ENCODE results near the gene HEPACAM2. TPM values are rescaled to one million over a fixed set of nuclear protein-coding genes. Genes with fewer than 3 reads are reported as not detected.

The HEPACAM2 gene
- total RNA-seq: not detected in 2 replicates

GRCh38 chr7:93226310-93226709 is at the start of gene HEPACAM2:
TSS of gene HEPACAM2 (minus strand) at chr7:93226469.

DNA sequence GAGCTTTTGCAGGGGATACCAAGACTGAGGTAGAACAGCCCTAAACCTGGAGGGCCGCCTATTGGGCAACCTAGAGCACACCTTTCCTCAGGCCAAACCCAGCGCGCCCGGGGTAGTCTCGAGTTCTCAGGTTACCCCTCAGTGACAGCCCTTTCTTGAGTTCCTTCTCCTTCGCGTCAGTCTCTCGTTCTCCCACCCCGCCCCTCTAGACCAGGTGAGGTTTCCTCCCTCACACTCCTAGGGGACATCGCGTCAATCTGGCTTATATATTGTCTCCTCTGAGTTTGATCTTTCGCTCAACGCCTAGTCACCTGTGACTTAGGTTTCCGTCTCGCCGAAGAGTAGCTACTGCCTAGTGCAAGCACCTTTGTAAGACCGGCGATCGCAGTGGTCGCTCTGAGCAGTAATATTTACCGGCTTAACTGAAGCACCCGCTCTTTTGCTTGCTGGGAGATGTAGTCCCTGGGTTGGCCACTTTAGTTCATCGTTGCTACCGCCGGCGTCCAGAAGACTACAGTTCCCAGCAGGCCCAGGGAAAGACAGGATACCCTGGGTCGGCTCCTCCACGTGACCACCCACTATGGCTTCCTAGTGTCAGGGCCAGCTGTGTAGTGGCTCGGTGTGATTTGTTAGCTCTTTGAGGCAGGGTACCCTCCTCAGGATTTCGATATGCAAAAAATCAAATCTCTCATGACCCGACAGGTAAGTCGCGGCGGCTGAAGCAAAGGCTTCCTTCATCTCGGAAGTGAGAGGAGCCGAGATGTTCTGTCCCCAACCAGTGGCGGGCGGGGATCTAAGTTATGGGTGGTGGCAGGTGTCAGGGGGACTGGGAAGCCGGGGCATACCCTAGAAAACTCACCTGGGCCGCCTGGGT is 5.8 kb upstream of the HEPACAM2 start, which contains the start of gene VPS50:
Gene VPS50 (plus strand): TSS at position 568 of the 874 bp plus-strand sequence. CDS start 102 bp downstream, at position 670.

DNA sequence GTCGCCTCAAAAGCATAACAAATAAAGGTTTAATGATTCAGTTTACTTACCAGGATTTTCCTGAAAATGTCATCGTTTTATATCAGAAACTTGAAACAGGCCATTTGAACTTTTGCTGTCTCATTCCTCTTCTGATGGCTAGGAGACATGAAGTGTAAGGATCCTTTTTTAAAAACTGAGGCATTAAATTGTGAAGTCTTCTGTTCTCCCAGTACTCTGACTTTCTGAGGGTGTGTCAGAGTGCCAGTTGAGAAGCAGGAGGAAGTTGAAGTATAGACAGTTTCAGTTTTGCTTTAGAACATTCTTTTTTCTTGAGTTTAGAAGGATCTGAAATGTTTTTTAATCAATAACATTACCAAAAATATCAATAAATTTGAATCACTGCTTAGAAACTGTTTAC is 78.1 kb downstream of the HEPACAM2 start, which contains the start of gene SAMD9L:
Gene SAMD9L (minus strand): TSS at position 242 of the 400 bp plus-strand sequence. CDS start 12,414 bp downstream, outside the sequence.

Other genes with a start within 250 kb of the HEPACAM2 start
- gene SAMD9, start 108.5 kb downstream of the HEPACAM2 start, total RNA-seq: 9.7 and 10.0 TPM in 2 replicates
- gene SAMD9L, start 78.1 kb downstream of the HEPACAM2 start, total RNA-seq: 6.5 and 6.9 TPM in 2 replicates
- gene VPS50, start 5.9 kb upstream of the HEPACAM2 start, total RNA-seq: 8.7 and 15.9 TPM in 2 replicates